Measurements from ENCODE around the gene GJD3. TPM values are rescaled to one million over a fixed set of nuclear protein-coding genes. Genes with fewer than 3 reads are reported as not detected.

The GJD3 gene
- total RNA-seq, 6 donors from 2014 or later: 1.7 to 8.4 (median 4.5) TPM; not detected in 2

DNA sequence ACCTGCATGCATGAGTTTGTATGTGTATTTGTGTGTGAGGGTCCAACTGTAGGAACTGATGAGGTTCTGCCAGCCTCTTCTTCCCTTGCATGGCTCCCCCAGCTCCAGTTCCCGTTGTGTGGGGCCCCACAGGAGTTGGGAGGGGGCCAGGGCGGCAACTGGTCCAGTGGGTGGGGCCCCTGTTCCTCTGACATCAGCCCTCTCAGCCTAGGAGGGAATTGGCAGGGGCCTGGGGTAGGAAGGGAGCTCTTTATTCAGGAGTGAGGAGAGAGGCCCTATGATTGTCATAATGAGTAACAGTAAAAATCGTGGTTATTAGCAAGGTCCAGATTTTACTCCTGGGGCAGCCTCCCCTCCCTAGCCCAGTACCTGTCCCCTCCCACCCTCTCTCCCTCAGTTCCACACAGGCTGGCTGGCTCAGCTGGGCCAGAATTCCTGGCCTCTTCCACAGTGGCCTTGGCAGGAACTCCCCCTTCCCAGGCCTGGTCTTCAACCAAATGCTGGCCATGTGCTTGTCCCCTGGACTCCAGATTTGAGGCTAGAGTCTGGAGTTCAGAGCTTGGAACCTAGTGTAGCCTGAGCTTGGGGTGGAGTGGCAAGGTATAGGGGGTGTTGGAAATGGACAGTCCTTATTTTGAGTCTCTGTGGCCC is 36.7 kb downstream of the GJD3 start:
- WGBS, 2 donors: 5 to 50% methylated on average over 1 to 3 of the region's 3 CpGs
- Histone ChIP-seq H3K36me3 (peaks cover 0 to 11% (median 3%) of the 10 kb centered on the region in 4 donors), H3K4me1 (peaks cover 100% of the 10 kb centered on the region in 4 donors), H3K4me3 (no peak overlapping the region), H3K27me3 (no peaks in the 10 kb centered on the region), H3K9me3 (no peaks in the 10 kb centered on the region), H3K27ac (peak overlapping the region; percentile 93 to 96 (median 96))
- no peak for TF ChIP-seq POLR2A (IDR thresholded peaks at IDR 0.05)
- TF ChIP-seq, protein P1, sequence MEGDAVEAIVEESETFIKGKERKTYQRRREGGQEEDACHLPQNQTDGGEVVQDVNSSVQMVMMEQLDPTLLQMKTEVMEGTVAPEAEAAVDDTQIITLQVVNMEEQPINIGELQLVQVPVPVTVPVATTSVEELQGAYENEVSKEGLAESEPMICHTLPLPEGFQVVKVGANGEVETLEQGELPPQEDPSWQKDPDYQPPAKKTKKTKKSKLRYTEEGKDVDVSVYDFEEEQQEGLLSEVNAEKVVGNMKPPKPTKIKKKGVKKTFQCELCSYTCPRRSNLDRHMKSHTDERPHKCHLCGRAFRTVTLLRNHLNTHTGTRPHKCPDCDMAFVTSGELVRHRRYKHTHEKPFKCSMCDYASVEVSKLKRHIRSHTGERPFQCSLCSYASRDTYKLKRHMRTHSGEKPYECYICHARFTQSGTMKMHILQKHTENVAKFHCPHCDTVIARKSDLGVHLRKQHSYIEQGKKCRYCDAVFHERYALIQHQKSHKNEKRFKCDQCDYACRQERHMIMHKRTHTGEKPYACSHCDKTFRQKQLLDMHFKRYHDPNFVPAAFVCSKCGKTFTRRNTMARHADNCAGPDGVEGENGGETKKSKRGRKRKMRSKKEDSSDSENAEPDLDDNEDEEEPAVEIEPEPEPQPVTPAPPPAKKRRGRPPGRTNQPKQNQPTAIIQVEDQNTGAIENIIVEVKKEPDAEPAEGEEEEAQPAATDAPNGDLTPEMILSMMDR (IDR thresholded peaks at IDR 0.05): no peak
- no peak for TF ChIP-seq EP300 (IDR thresholded peaks at IDR 0.05)
- TF ChIP-seq POLR2AphosphoS5 (IDR thresholded peaks at IDR 0.05): no peak
- DNase-seq (no peak), ATAC-seq (ENCODE audit: low FRiP score in 2 of 2) (peak in 1 of 2 donors; percentile 38)

GRCh38 chr17:40327244-40327729 is 37.2 kb downstream of the GJD3 start:
- Histone ChIP-seq H3K36me3 (peaks cover 0 to 11% (median 3%) of the 10 kb centered on the region in 4 donors), H3K4me3 (no peak overlapping the region), H3K27me3 (no peaks in the 10 kb centered on the region), H3K27ac (peak overlapping the region; percentile 93 to 96 (median 96)), H3K9me3 (no peaks in the 10 kb centered on the region), H3K4me1 (peaks cover 100% of the 10 kb centered on the region in 4 donors)
- DNase-seq: no peak
- ATAC-seq (ENCODE audit: low FRiP score in 2 of 2): no peak
- TF ChIP-seq POLR2A (IDR thresholded peaks at IDR 0.05) (no peak), EP300 (IDR thresholded peaks at IDR 0.05) (no peak), POLR2AphosphoS5 (IDR thresholded peaks at IDR 0.05) (no peak)
- TF ChIP-seq, protein P1 (IDR thresholded peaks at IDR 0.05): no peak
- WGBS, 2 donors: 65 to 79% methylated on average over 2 to 4 of the region's 4 CpGs

DNA sequence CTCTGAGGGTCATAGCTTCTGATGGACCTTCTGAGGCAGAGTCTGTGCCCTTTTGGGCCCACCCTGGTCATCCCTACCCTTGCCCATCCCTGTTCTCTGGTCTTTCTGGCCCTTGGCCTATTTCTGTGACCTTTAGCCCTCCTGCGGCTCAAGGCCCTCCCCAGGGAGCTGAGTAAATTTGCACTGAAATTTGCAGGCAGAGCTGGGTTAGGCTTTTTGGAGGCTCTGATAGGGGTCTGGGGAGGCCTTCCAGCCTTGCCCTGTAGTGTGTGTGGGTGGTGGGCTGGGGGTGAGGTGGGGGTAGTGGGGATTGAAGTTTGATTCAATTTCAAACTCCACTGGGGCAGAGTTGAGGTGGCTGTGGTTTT is 37.7 kb downstream of the GJD3 start:
- Histone ChIP-seq H3K4me3 (peak overlapping the region in 1 of 4 donors; percentile 0), H3K27me3 (no peaks in the 10 kb centered on the region), H3K36me3 (peaks cover 0 to 11% (median 3%) of the 10 kb centered on the region in 4 donors), H3K9me3 (no peaks in the 10 kb centered on the region), H3K27ac (peak overlapping the region; percentile 93 to 96 (median 96)), H3K4me1 (peaks cover 100% of the 10 kb centered on the region in 4 donors)
- DNase-seq: no peak
- WGBS, 2 donors: 63% methylated on average over 1 of the region's 1 CpG; no CpG with 5 or more reads in 1 of the 2 donors
- no peak for TF ChIP-seq POLR2A (IDR thresholded peaks at IDR 0.05)
- no peak for TF ChIP-seq POLR2AphosphoS5 (IDR thresholded peaks at IDR 0.05)
- TF ChIP-seq, protein P1 (IDR thresholded peaks at IDR 0.05): no peak
- TF ChIP-seq EP300 (IDR thresholded peaks at IDR 0.05): no peak
- no peak for ATAC-seq (ENCODE audit: low FRiP score in 2 of 2)

DNA sequence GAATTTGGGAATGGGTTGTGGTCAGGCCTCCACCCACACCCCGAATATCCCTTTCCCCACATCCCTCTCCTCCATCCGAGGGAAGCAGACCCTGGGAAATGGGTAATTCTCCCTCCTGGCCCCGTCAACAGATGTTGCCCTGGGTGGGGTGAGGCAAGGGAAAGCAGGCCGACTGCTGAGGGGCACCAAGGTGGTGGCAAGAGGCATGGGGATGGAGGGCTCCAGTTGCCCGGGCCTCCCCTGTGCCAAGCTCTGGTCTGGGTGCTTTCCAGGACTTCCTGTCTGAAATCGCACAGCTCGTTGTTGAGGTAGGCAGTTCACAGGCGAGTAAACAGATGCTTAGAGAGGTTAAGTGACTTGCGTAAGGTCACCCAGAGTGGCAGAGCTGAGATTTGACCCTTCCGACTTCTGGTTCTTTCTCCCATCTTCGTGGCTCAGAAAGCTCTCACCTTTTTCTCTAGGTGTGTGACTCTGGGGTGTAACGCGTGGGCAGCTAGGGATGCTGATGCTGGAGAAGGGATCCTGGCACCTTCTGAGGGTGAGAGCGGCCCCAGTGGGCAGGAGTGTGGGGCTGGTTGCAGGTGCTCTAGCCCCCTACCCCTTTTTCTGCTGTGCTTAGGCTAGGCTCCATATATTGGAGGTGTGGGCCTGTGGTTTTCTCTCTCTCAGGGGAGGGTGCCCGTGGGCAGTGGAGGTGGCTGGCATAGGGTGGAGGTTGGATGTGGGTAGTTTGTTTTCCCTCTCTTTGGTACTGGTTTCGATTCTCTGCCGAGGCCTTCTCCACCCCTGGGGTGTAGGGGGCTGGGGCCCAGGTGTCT is 38.3 kb downstream of the GJD3 start:
- peak overlapping the region; percentile 93 to 96 (median 96) for H3K27ac ChIP-seq
- H3K9me3 ChIP-seq: no peaks in the 10 kb centered on the region
- no peaks in the 10 kb centered on the region for H3K27me3 ChIP-seq
- TF ChIP-seq, protein P1 (IDR thresholded peaks at IDR 0.05): no peak
- TF ChIP-seq POLR2A (IDR thresholded peaks at IDR 0.05): no peak
- TF ChIP-seq POLR2AphosphoS5 (IDR thresholded peaks at IDR 0.05): peak in 1 of 2 donors; percentile 45
- no peak for TF ChIP-seq EP300 (IDR thresholded peaks at IDR 0.05)
- peaks cover 0 to 5% (median 2%) of the 10 kb centered on the region in 4 donors for H3K36me3 ChIP-seq
- no peak for ATAC-seq (ENCODE audit: low FRiP score in 2 of 2)
- peak in 1 of 2 donors; percentile 87 for DNase-seq
- WGBS, 2 donors: 30 to 51% methylated on average over 14 to 17 of the region's 17 CpGs
- H3K4me3 ChIP-seq: peak overlapping the region in 1 of 4 donors; percentile 0
- peaks cover 100% of the 10 kb centered on the region in 4 donors for H3K4me1 ChIP-seq
